HG03196 (cell line): ENCODE data around the gene LRPAP1.
"Not testable (repeated sequence)": the region's sequence is repeated elsewhere in the genome, so short reads cannot be mapped to it uniquely, and the experiment has no call there.

Source experiments
- ATAC-seq: cut with Tn5 transposase; IDR thresholded peaks from one replicate; pipeline ENCODE4 v1.9.1; 2021; ENCODE audit not compliant: unreplicated experiment

LRPAP1 gene

GRCh38 chr4:3520276-3520675, 11.9 kb downstream of the LRPAP1 start:
- no peak for ATAC-seq

DNA sequence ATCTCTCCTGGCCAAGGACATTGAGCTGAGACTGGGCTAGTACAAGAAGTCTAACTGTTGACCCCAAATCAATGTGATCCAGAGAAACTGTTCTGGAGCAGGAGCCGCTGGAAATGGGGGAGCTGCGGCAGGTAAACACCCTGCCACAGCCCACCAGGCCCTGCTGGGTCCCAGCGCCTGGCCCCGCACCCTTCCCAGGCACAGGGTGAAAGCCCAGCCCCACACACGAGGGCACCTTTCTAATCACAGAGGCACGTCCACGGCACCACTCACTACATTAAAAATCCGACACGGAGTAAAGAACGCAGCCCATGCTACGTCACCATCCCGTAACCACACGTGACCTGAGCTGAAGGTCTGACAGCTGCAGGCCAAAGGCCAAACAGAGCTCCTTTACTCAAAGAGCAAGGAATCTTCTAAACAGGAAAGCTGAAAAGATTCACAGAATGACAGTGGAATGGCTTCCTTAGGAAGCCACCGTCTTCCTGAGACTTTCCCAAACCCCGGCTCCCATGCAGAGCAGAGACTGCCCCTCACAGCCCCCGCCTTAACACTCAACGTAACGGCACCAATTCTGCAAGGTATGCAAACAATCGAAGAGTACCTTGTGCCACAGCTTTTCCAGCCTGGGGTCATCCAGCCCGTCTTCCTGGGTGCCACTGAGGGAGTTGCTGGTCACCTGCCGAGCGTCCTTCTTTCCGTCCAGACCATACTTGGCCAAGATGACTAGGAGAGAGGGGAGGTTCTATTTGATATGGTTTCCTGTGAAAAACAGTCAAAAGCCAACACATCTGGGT, 12.6 kb downstream of the LRPAP1 start:
- ATAC-seq: no peak

GRCh38 chr4:3518941-3519340, 13.3 kb downstream of the LRPAP1 start:
- no peak for ATAC-seq

DNA sequence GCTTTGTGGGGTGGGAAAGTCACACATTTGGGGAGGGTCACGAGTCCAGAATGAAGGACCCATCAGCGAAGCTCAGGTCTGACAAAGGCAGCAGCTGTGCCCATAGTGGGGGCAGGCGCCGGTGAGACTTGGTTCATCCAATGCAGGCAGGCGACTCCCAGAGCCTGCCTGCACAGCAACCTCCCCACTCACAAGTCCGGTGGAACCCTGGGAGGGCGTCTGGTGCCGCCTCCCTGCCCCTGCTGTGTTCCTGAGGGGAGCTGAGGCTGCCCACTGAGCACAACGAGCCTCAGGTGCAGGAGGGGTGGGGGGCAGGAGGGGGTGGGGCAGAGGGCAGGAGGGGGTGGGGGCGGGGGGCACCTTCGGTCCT, 13.7 kb downstream of the LRPAP1 start:
- no peak for ATAC-seq

DNA sequence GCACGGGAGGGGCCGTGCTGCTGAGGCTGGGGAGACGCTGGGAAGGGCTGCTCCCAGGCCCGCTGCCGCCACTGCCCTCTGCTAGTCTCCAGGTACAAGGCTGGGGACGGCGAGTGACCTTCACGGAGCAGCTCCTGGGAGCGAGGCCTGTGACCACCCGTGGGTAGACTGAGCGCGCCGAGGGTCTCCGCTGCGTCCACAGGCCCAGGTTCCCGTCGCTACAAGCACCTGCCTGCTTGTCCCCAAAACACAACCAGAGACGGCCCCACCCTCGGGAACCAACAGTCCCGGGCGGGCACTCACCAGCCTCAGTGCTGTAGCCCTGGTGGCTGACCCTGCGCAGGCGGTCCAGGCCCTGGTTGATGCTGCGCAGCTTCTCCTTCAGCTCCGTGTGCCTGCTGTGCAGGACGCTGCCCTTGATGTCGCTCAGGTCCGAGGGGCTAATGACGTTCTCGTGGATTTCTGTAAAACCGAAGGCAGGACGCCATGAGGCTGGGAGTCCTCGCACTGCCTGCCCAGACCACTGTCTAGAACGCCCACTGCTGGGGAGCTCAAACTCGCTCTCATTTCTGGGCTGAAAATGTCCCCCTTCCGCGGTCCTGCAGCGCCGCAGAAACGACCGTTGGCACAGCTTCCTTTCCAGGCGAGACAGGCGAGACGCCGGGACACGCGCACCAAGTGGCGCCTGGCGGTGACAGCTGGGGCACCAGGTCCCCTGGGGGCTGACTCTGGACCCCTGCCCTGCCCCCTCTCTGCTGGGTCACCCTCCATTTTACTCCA, 14.3 kb downstream of the LRPAP1 start:
- ATAC-seq: no peak

- no peak for ATAC-seq
Measured at GRCh38 chr4:3516836-3517730, 15.1 kb downstream of the LRPAP1 start.

- no peak for ATAC-seq
Measured at GRCh38 chr4:3516061-3516835, 16.0 kb downstream of the LRPAP1 start.

GRCh38 chr4:3515646-3516045, 16.6 kb downstream of the LRPAP1 start:
- ATAC-seq: no peak

DNA sequence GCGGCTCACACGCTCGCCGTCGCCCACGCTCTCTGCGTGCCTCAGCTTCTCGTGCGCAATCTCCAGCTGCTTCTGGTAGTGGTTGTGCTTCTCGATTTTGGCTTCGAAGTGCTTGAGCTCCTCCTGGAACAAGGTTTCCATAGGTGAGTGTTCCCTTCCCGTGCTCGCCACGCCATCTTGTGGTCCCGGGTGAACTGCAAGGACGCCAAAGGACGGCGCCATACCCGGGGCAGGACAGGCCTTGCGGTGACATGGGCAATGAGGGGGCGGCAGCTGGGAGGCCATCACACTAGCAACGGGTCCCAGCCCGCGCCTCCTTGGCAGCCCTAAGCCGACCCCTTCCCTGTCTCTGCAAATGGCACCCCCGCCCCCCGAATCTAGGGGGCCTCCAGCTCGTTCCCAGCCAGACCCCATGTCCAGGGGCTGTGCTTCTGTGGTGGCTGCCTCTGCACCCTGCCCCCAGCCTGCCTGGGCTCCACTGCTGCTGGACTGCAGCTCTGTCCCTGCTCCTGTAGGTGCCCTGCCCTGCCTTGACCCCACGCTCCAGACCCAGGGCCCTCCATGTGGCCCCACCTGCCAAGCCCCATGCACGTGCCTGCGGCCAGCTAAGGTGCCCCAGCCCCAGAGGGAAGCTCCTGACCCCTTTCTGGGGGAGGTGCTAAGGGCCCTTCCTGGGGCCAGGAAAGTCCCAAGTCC, 17.3 kb downstream of the LRPAP1 start:
- no peak for ATAC-seq

- no peak for ATAC-seq
Measured at GRCh38 chr4:3514221-3514780, 17.9 kb downstream of the LRPAP1 start.

GRCh38 chr4:3513807-3514206, 18.4 kb downstream of the LRPAP1 start:
- no peak for ATAC-seq

DNA sequence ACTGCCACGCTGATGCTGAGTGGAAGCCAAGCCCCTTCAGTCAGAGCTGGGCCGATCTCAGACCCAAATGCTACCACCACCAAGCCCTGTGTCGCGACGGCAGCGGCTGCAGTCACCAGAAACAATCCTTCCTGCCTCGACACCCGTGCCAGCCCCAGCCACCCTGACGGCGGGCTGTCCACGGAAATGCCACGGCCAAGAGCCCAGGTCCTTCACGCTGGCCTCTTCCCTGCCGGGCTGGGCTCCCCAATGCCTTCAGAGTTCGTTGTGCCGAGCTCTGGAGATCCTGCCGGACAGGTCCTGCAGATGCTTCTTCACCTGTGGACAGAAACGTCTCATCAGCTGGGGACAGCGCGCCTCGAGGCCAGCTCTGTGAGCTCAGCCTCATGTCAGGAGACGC, 19.5 kb downstream of the LRPAP1 start:
- no peak for ATAC-seq

DNA sequence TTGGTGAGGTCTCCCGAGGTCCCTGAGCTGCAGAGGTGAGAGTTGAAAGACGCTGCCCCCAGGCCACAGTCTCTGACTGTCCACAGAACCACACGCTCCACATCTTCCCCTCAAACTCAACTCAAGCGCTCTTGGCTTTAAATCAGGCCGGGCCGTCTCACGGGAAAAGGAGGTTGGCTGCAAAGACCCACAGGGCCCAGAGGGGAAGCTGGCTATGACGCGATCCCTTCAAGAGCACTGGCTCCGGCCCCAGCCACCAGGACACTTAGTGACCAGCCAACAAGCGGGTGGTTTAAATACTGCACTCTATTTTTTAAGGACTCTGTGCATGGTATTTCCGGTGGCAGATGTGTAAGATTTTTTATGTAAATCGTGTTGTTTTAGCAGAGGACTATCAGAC, 19.9 kb downstream of the LRPAP1 start:
- no peak for ATAC-seq

DNA sequence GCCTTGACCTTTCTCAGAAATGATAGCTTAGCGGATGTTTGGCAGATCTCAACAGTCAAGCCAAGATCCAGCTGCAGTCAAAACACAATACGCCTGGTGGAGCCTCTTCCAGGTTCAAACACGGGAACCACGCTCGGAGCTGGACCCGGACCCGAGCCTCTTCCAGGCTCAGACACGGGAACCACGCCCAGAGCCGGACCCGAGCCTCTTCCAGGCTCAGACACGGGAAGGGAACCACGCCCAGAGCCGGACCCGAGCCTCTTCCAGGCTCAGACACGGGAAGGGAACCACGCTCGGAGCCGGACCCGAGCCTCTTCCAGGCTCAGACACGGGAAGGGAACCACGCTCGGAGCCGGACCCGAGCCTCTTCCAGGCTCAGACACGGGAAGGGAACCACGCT, 20.6 kb downstream of the LRPAP1 start:
- not testable (repeated sequence) for ATAC-seq

DNA sequence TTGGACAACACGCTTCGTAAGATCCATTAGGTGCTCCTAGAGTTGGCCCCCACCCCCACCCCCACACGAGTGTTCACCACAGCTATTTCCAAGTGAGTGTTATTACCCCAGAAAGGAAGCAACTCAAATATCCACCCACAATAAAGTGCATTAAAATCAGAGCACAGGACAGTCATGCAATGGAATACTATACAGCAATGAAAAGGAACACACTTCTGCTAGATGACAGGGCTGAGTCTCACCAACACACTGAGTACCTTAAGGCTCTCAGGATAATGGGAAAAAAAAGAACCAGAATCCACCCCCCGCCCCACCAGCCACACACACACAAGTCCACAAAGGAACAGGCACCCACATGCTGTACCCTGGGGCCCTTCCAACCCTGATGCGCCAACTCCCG, 21.0 kb downstream of the LRPAP1 start:
- no peak for ATAC-seq

- no peak for ATAC-seq
Measured at GRCh38 chr4:3510481-3510880, 21.7 kb downstream of the LRPAP1 start.

DNA sequence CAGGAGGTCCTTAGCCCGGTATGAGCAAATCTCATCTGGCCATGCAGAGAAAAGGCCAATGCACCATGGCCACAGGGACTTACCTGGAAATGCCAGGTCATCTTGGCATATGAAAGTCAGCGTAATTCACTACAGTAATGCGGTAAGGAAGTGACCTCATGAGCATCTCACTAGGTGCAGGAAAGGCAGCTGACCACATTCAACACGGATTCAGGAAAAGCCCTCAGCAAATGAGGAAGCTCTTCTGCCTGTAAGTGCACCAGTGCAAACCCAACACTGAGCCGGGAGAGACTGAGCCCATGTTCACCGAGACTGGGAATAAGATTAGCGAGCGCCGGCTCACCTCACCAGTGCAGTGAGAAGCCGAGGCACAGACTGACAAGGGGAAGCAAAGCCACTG, 23.7 kb downstream of the LRPAP1 start:
- ATAC-seq: no peak

- ATAC-seq: no peak
Measured at GRCh38 chr4:3505231-3505630, 27.0 kb downstream of the LRPAP1 start.
